Liver (tissue), 9 donors: ENCODE data around the gene KRTAP29-1. TPM values are rescaled to one million over a fixed set of nuclear protein-coding genes. Genes with fewer than 3 reads are reported as not detected.

ENCODE experiments used
- DNase-seq: peaks from one replicate; pipeline ENCODE4 v3.0.0-alpha.2; 2017; ENCODE audit warnings: low spot score
- H3K27ac ChIP-seq, 2 donors: one replicate each; pipeline ENCODE4 v1.7.0; 2013; ENCODE audit warnings: inconsistent platforms in 2 of 2, low read length in 2 of 2, control low read depth in 1 of 2, low read depth in 1 of 2, mild to moderate bottlenecking in 1 of 2
- H3K27me3 ChIP-seq, 4 donors: one replicate each; pipeline versions ENCODE4 v1.6.1 to v1.7.0; 2013; ENCODE audit warnings: low read length in 3 of 4, inconsistent platforms in 1 of 4, mild to moderate bottlenecking in 1 of 4, moderate library complexity in 1 of 4; ENCODE audit not compliant: control insufficient read depth in 4 of 4, insufficient read depth in 4 of 4
- H3K36me3 ChIP-seq, 4 donors: one replicate each; pipeline versions ENCODE4 v1.6.1 to v1.7.0; 2013; ENCODE audit warnings: low read length in 3 of 4, mild to moderate bottlenecking in 3 of 4, low read depth in 1 of 4, moderate library complexity in 1 of 4; ENCODE audit not compliant: control insufficient read depth in 4 of 4, insufficient read depth in 3 of 4
- H3K4me1 ChIP-seq, 4 donors: one replicate each; pipeline versions ENCODE4 v1.6.1 to v1.7.0; 2013; ENCODE audit warnings: low read length in 3 of 4, mild to moderate bottlenecking in 3 of 4, moderate library complexity in 1 of 4; ENCODE audit not compliant: control insufficient read depth in 4 of 4, insufficient read depth in 4 of 4
- H3K4me3 ChIP-seq, 3 donors: one replicate each; pipeline versions ENCODE4 v1.6.1 to v1.7.0; 2013; ENCODE audit warnings: low read length in 3 of 3, control low read depth in 1 of 3, low read depth in 1 of 3, mild to moderate bottlenecking in 1 of 3
- H3K9ac ChIP-seq, 2 donors: one replicate each; pipeline ENCODE4 v1.7.0; 2013; ENCODE audit warnings: low read length in 2 of 2, mild to moderate bottlenecking in 2 of 2, moderate library complexity in 2 of 2, control low read depth in 1 of 2, low read depth in 1 of 2
- H3K9me3 ChIP-seq, 4 donors: one replicate each; pipeline versions ENCODE4 v1.6.1 to v1.7.0; 2013; ENCODE audit warnings: low read length in 3 of 4; ENCODE audit not compliant: control insufficient read depth in 4 of 4
- ATF3 ChIP-seq: IDR thresholded peaks from 2 replicates; pipeline ENCODE4 v1.6.1; 2016; ENCODE audit warnings: antibody characterized with exemption
- EGR1 ChIP-seq, 2 donors: IDR thresholded peaks; 2 replicates each; pipeline ENCODE4 v1.6.1; 2016 to 2018; ENCODE audit warnings: antibody characterized with exemption in 2 of 2, low read depth in 2 of 2
- FOXA2 ChIP-seq: IDR thresholded peaks from 2 replicates; pipeline ENCODE4 v1.6.1; 2016; ENCODE audit warnings: antibody characterized with exemption
- GABPA ChIP-seq, 2 donors: IDR thresholded peaks in 1 of 2; conservative IDR thresholded peaks in 1 of 2; 2 replicates each; pipeline ENCODE4 v1.6.1; 2016; ENCODE audit warnings: antibody characterized with exemption in 2 of 2, mild to moderate bottlenecking in 1 of 2, moderate library complexity in 1 of 2
- HNF4A ChIP-seq, 2 donors: conservative IDR thresholded peaks; 2 replicates each; pipeline ENCODE4 v1.6.1; 2016; ENCODE audit warnings: antibody characterized with exemption in 2 of 2, mild to moderate bottlenecking in 2 of 2
- JUND ChIP-seq, 2 donors: IDR thresholded peaks; 2 replicates each; pipeline ENCODE4 v1.6.1; 2016; ENCODE audit warnings: antibody characterized with exemption in 2 of 2
- RAD21 ChIP-seq, 2 donors: IDR thresholded peaks; 2 replicates each; pipeline ENCODE4 v1.6.1; 2016; ENCODE audit warnings: antibody characterized with exemption in 2 of 2, mild to moderate bottlenecking in 2 of 2
- REST ChIP-seq: IDR thresholded peaks from 2 replicates; pipeline ENCODE4 v1.6.1; 2016; ENCODE audit warnings: antibody characterized with exemption, mild to moderate bottlenecking
- YY1 ChIP-seq: IDR thresholded peaks from 2 replicates; pipeline ENCODE4 v1.6.1; 2016; ENCODE audit warnings: antibody characterized with exemption, mild to moderate bottlenecking
- WGBS: extraction: QIAGEN DNeasy Blood & Tissue Kit; methylation state at CpG from one replicate; pipeline ENCODE4 v1.1.7; 2013; 5-methylcytosine and 5-hydroxymethylcytosine counted together
- polyA plus RNA-seq, 2 donors: library from polyadenylated mRNA; stranded (reverse) in 1 of 2; unstranded in 1 of 2; fragments of 200-250 nt in 1 of 2; fragments of >200 nt in 1 of 2; fragmentation: Nextera tagmentation in 1 of 2; extraction: Ambion mirVana in 1 of 2; gene quantifications; one replicate each; pipeline versions ENCODE4 v1.2.1 to v1.2.3, GENCODE V29; 2013 to 2015
- total RNA-seq, 2 donors: library from RNA; depleted of rRNA; stranded (reverse); fragments of >200 nt; gene quantifications; one replicate each; pipeline ENCODE4 v1.2.3, GENCODE V29; 2014
- TF ChIP-seq, protein P1 (sequence below): IDR thresholded peaks from 2 replicates; pipeline ENCODE4 v1.6.1; 2016; ENCODE audit warnings: antibody characterized with exemption
- TF ChIP-seq, protein P2 (sequence below): IDR thresholded peaks from 2 replicates; pipeline ENCODE4 v1.6.1; 2016; ENCODE audit warnings: antibody characterized with exemption
- donor health status: healthy.
- donor health status: healthy.
- donor health status: healthy.
- donor health status: healthy.
- donor health status: healthy.

Gene KRTAP29-1
- total and polyA plus RNA-seq, 4 donors = not detected

DNA sequence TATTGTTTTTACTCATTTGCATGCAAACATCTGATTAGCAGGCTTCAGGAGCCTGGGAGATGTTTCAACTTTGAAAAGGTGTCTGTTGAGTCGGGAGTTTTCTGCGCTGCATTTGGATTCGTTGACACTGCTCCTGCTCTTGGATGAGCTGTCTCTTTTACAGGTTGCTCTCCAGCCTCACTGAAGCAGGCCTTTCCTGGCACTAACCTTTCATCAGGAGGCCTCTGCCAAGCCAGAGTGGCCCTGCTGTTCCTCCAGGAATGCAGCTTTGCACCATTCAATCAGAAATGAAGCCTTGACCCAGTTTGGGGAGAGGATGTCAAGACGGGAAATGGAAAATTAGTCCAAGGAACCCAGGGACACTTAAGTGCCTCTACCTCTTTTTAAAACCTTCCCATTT is 330 bp upstream of the KRTAP29-1 start (continued):
- TF ChIP-seq HNF4A (conservative IDR thresholded peaks at IDR 0.05) = no peak
- TF ChIP-seq REST = no peak
- TF ChIP-seq JUND (IDR thresholded peaks at IDR 0.05) = no peak
- TF ChIP-seq, protein P1, sequence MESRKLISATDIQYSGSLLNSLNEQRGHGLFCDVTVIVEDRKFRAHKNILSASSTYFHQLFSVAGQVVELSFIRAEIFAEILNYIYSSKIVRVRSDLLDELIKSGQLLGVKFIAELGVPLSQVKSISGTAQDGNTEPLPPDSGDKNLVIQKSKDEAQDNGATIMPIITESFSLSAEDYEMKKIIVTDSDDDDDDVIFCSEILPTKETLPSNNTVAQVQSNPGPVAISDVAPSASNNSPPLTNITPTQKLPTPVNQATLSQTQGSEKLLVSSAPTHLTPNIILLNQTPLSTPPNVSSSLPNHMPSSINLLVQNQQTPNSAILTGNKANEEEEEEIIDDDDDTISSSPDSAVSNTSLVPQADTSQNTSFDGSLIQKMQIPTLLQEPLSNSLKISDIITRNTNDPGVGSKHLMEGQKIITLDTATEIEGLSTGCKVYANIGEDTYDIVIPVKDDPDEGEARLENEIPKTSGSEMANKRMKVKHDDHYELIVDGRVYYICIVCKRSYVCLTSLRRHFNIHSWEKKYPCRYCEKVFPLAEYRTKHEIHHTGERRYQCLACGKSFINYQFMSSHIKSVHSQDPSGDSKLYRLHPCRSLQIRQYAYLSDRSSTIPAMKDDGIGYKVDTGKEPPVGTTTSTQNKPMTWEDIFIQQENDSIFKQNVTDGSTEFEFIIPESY = no peak
- TF ChIP-seq, protein P2, sequence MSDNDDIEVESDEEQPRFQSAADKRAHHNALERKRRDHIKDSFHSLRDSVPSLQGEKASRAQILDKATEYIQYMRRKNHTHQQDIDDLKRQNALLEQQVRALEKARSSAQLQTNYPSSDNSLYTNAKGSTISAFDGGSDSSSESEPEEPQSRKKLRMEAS = no peak

- no peak overlapping the region for H3K9ac ChIP-seq
- DNase-seq = no peak
- no peaks in the 10 kb centered on the region for H3K4me1 ChIP-seq
- no peaks in the 10 kb centered on the region for H3K9me3 ChIP-seq
- 61% methylated on average over 5 of the region's 5 CpGs for WGBS
- H3K4me3 ChIP-seq = no peak overlapping the region
- no peak overlapping the region for H3K27ac ChIP-seq
- no peaks in the 10 kb centered on the region for H3K36me3 ChIP-seq
- no peak for TF ChIP-seq GABPA (IDR thresholded peaks at IDR 0.05 in 1 of 2, conservative IDR thresholded peaks at IDR 0.05 in 1 of 2)
- no peak for TF ChIP-seq RAD21 (IDR thresholded peaks at IDR 0.05)
- TF ChIP-seq EGR1 (IDR thresholded peaks at IDR 0.05; ENCODE audit: low read depth in 2 of 2) = no peak
- TF ChIP-seq ATF3 = no peak
- TF ChIP-seq, protein P1 = no peak
- TF ChIP-seq YY1 = no peak
- TF ChIP-seq FOXA2 = no peak
- H3K27me3 ChIP-seq = no peaks in the 10 kb centered on the region
Measured at GRCh38 chr17:41301204-41301790, 1.4 kb downstream of the KRTAP29-1 start.
